ENCODE data around the gene GAS7. TPM values are rescaled to one million over a fixed set of nuclear protein-coding genes. Genes with fewer than 3 reads are reported as not detected.

Gene GAS7
- polyA plus RNA-seq, 1 donor = 24.4 TPM

GRCh38 chr17:10201680-10202079, 3.3 kb upstream of the GAS7 start:
- Histone ChIP-seq H3K9me3 (ENCODE audit: control insufficient read depth, low read depth, low read length) (peaks cover 9% of the 10 kb centered on the region), H3K27ac (ENCODE audit: low read length) (no peak overlapping the region), H3K27me3 (ENCODE audit: control insufficient read depth, insufficient read depth, low read length) (peaks cover 32% of the 10 kb centered on the region), H3K4me3 (ENCODE audit: low read length) (no peak overlapping the region), H3K36me3 (ENCODE audit: control insufficient read depth, insufficient read depth, low read length) (no peaks in the 10 kb centered on the region), H3K4me1 (ENCODE audit: control insufficient read depth, insufficient read depth, low read length) (peaks cover 2% of the 10 kb centered on the region)
- no peak for DNase-seq
- WGBS (ENCODE audit: insufficient coverage, low lambda C conversion rate) = 100% methylated on average over 2 of the region's 4 CpGs

- Histone ChIP-seq H3K27me3 (ENCODE audit: control insufficient read depth, insufficient read depth, low read length) (peaks cover 40% of the 10 kb centered on the region), H3K9me3 (ENCODE audit: control insufficient read depth, low read depth, low read length) (peaks cover 8% of the 10 kb centered on the region), H3K4me1 (ENCODE audit: control insufficient read depth, insufficient read depth, low read length) (peaks cover 2% of the 10 kb centered on the region), H3K27ac (ENCODE audit: low read length) (no peak overlapping the region), H3K36me3 (ENCODE audit: control insufficient read depth, insufficient read depth, low read length) (no peaks in the 10 kb centered on the region), H3K4me3 (ENCODE audit: low read length) (no peak overlapping the region)
- DNase-seq = no peak
- no CpG with 5 or more reads among the region's 4 CpGs for WGBS (ENCODE audit: insufficient coverage, low lambda C conversion rate)
Measured at GRCh38 chr17:10200645-10201044, 2.2 kb upstream of the GAS7 start.

GRCh38 chr17:10200016-10200415, 1.6 kb upstream of the GAS7 start:
- WGBS (ENCODE audit: insufficient coverage, low lambda C conversion rate) = no CpG with 5 or more reads among the region's 3 CpGs
- no peaks in the 10 kb centered on the region for H3K36me3 ChIP-seq (ENCODE audit: control insufficient read depth, insufficient read depth, low read length)
- peaks cover 3% of the 10 kb centered on the region for H3K9me3 ChIP-seq (ENCODE audit: control insufficient read depth, low read depth, low read length)
- no peak overlapping the region for H3K27ac ChIP-seq (ENCODE audit: low read length)
- no peak for DNase-seq
- H3K4me1 ChIP-seq (ENCODE audit: control insufficient read depth, insufficient read depth, low read length) = peaks cover 2% of the 10 kb centered on the region
- H3K27me3 ChIP-seq (ENCODE audit: control insufficient read depth, insufficient read depth, low read length) = peaks cover 40% of the 10 kb centered on the region
- H3K4me3 ChIP-seq (ENCODE audit: low read length) = no peak overlapping the region

- no CpG with 5 or more reads among the region's 90 CpGs for WGBS (ENCODE audit: insufficient coverage, low lambda C conversion rate)
- no peak overlapping the region for H3K27ac ChIP-seq (ENCODE audit: low read length)
- peak in 1 of 2 donors; percentile 38 for DNase-seq
Measured at GRCh38 chr17:10197721-10198508, 491 bp downstream of the GAS7 start.

GRCh38 chr17:10197362-10197720, 1.1 kb downstream of the GAS7 start:
- WGBS (ENCODE audit: insufficient coverage, low lambda C conversion rate) = no CpG with 5 or more reads among the region's 11 CpGs
- Histone ChIP-seq H3K9me3 (ENCODE audit: control insufficient read depth, low read depth, low read length) (peaks cover 3% of the 10 kb centered on the region), H3K4me1 (ENCODE audit: control insufficient read depth, insufficient read depth, low read length) (peaks cover 2% of the 10 kb centered on the region), H3K27ac (ENCODE audit: low read length) (no peak overlapping the region), H3K4me3 (ENCODE audit: low read length) (peak overlapping the region; percentile 54), H3K36me3 (ENCODE audit: control insufficient read depth, insufficient read depth, low read length) (no peaks in the 10 kb centered on the region), H3K27me3 (ENCODE audit: control insufficient read depth, insufficient read depth, low read length) (peaks cover 40% of the 10 kb centered on the region)
- no peak for DNase-seq

More at GRCh38 chr17:10197721-10198508, 491 bp downstream of the GAS7 start:
- H3K27me3 ChIP-seq (ENCODE audit: control insufficient read depth, insufficient read depth, low read length) = peaks cover 40% of the 10 kb centered on the region
- H3K4me1 ChIP-seq (ENCODE audit: control insufficient read depth, insufficient read depth, low read length) = peaks cover 2% of the 10 kb centered on the region
- peaks cover 3% of the 10 kb centered on the region for H3K9me3 ChIP-seq (ENCODE audit: control insufficient read depth, low read depth, low read length)
- H3K36me3 ChIP-seq (ENCODE audit: control insufficient read depth, insufficient read depth, low read length) = no peaks in the 10 kb centered on the region
- peak overlapping the region; percentile 54 for H3K4me3 ChIP-seq (ENCODE audit: low read length)

GRCh38 chr17:10196941-10197340, 1.5 kb downstream of the GAS7 start:
- Histone ChIP-seq H3K27ac (ENCODE audit: low read length) (no peak overlapping the region), H3K4me3 (ENCODE audit: low read length) (peak overlapping the region; percentile 54), H3K4me1 (ENCODE audit: control insufficient read depth, insufficient read depth, low read length) (peaks cover 2% of the 10 kb centered on the region), H3K36me3 (ENCODE audit: control insufficient read depth, insufficient read depth, low read length) (no peaks in the 10 kb centered on the region), H3K27me3 (ENCODE audit: control insufficient read depth, insufficient read depth, low read length) (peaks cover 40% of the 10 kb centered on the region), H3K9me3 (ENCODE audit: control insufficient read depth, low read depth, low read length) (peaks cover 3% of the 10 kb centered on the region)
- no peak for DNase-seq
- WGBS (ENCODE audit: insufficient coverage, low lambda C conversion rate) = 92% methylated on average over 2 of the region's 4 CpGs

GRCh38 chr17:10196384-10196895, 2.0 kb downstream of the GAS7 start:
- H3K27ac ChIP-seq (ENCODE audit: low read length) = no peak overlapping the region
- no CpG with 5 or more reads among the region's 11 CpGs for WGBS (ENCODE audit: insufficient coverage, low lambda C conversion rate)
- H3K9me3 ChIP-seq (ENCODE audit: control insufficient read depth, low read depth, low read length) = peaks cover 3% of the 10 kb centered on the region
- peaks cover 2% of the 10 kb centered on the region for H3K4me1 ChIP-seq (ENCODE audit: control insufficient read depth, insufficient read depth, low read length)
- DNase-seq = no peak
- no peaks in the 10 kb centered on the region for H3K36me3 ChIP-seq (ENCODE audit: control insufficient read depth, insufficient read depth, low read length)
- peaks cover 38% of the 10 kb centered on the region for H3K27me3 ChIP-seq (ENCODE audit: control insufficient read depth, insufficient read depth, low read length)
- H3K4me3 ChIP-seq (ENCODE audit: low read length) = no peak overlapping the region

GRCh38 chr17:10195090-10195805, 3.2 kb downstream of the GAS7 start:
- WGBS (ENCODE audit: insufficient coverage, low lambda C conversion rate) = no CpG with 5 or more reads among the region's 4 CpGs
- DNase-seq = no peak
- Histone ChIP-seq H3K27me3 (ENCODE audit: control insufficient read depth, insufficient read depth, low read length) (peaks cover 32% of the 10 kb centered on the region), H3K4me1 (ENCODE audit: control insufficient read depth, insufficient read depth, low read length) (peaks cover 2% of the 10 kb centered on the region), H3K9me3 (ENCODE audit: control insufficient read depth, low read depth, low read length) (peaks cover 3% of the 10 kb centered on the region), H3K36me3 (ENCODE audit: control insufficient read depth, insufficient read depth, low read length) (no peaks in the 10 kb centered on the region), H3K27ac (ENCODE audit: low read length) (no peak overlapping the region), H3K4me3 (ENCODE audit: low read length) (no peak overlapping the region)

GRCh38 chr17:10193632-10194031, 4.8 kb downstream of the GAS7 start:
- Histone ChIP-seq H3K4me3 (ENCODE audit: low read length) (no peak overlapping the region), H3K36me3 (ENCODE audit: control insufficient read depth, insufficient read depth, low read length) (no peaks in the 10 kb centered on the region), H3K27ac (ENCODE audit: low read length) (no peak overlapping the region), H3K9me3 (ENCODE audit: control insufficient read depth, low read depth, low read length) (peaks cover 3% of the 10 kb centered on the region), H3K27me3 (ENCODE audit: control insufficient read depth, insufficient read depth, low read length) (peaks cover 22% of the 10 kb centered on the region), H3K4me1 (ENCODE audit: control insufficient read depth, insufficient read depth, low read length) (no peaks in the 10 kb centered on the region)
- no CpG with 5 or more reads among the region's 2 CpGs for WGBS (ENCODE audit: insufficient coverage, low lambda C conversion rate)
- no peak for DNase-seq

GRCh38 chr17:10192972-10193371, 5.4 kb downstream of the GAS7 start:
- Histone ChIP-seq H3K27ac (ENCODE audit: low read length) (no peak overlapping the region), H3K9me3 (ENCODE audit: control insufficient read depth, low read depth, low read length) (peaks cover 3% of the 10 kb centered on the region), H3K4me1 (ENCODE audit: control insufficient read depth, insufficient read depth, low read length) (no peaks in the 10 kb centered on the region), H3K27me3 (ENCODE audit: control insufficient read depth, insufficient read depth, low read length) (peaks cover 19% of the 10 kb centered on the region), H3K36me3 (ENCODE audit: control insufficient read depth, insufficient read depth, low read length) (no peaks in the 10 kb centered on the region), H3K4me3 (ENCODE audit: low read length) (no peak overlapping the region)
- DNase-seq = no peak
- WGBS (ENCODE audit: insufficient coverage, low lambda C conversion rate) = no CpG with 5 or more reads among the region's 2 CpGs

Measured in large intestine (tissue), 3 donors.